Measurements from ENCODE around the gene DPEP3.
"Not testable (repeated sequence)": the region's sequence is repeated elsewhere in the genome, so short reads cannot be mapped to it uniquely, and the experiment has no call there.

The DPEP3 gene

GRCh38 chr16:67942510-67943255 is 37.6 kb downstream of the DPEP3 start:
- peaks cover 9% of the 10 kb centered on the region; the same call in 1 of the 2 replicates for H4K20me1 ChIP-seq
- no peak overlapping the region for H3K9ac ChIP-seq

GRCh38 chr16:67942200-67942509 is 38.1 kb downstream of the DPEP3 start:
- H3K4me3 ChIP-seq, result no peak overlapping the region
- no peaks in the 10 kb centered on the region for H3K9me3 ChIP-seq
- H4K20me1 ChIP-seq, result peaks cover 9% of the 10 kb centered on the region; the same call in 1 of the 2 replicates
- peaks cover 52% of the 10 kb centered on the region for H3K36me3 ChIP-seq
- peak overlapping the region; percentile 20 for H3K4me2 ChIP-seq
- H3K4me1 ChIP-seq, result peaks cover 54% of the 10 kb centered on the region
- H3K27me3 ChIP-seq, result no peaks in the 10 kb centered on the region
- no peak for TF ChIP-seq Cebpa-rat (IDR thresholded peaks at IDR 0.05)
- H3K27ac ChIP-seq, result no peak overlapping the region
- no peak overlapping the region for H3K9ac ChIP-seq

More at GRCh38 chr16:67942510-67943255, 37.6 kb downstream of the DPEP3 start:
- H3K4me1 ChIP-seq, result peaks cover 49% of the 10 kb centered on the region
- H3K9me3 ChIP-seq, result no peaks in the 10 kb centered on the region
- peaks cover 58% of the 10 kb centered on the region for H3K36me3 ChIP-seq
- H3K27ac ChIP-seq, result no peak overlapping the region
- H3K27me3 ChIP-seq, result no peaks in the 10 kb centered on the region
- no peak for TF ChIP-seq Cebpa-rat (IDR thresholded peaks at IDR 0.05)
- H3K4me3 ChIP-seq, result no peak overlapping the region
- H3K4me2 ChIP-seq, result no peak overlapping the region

DNA sequence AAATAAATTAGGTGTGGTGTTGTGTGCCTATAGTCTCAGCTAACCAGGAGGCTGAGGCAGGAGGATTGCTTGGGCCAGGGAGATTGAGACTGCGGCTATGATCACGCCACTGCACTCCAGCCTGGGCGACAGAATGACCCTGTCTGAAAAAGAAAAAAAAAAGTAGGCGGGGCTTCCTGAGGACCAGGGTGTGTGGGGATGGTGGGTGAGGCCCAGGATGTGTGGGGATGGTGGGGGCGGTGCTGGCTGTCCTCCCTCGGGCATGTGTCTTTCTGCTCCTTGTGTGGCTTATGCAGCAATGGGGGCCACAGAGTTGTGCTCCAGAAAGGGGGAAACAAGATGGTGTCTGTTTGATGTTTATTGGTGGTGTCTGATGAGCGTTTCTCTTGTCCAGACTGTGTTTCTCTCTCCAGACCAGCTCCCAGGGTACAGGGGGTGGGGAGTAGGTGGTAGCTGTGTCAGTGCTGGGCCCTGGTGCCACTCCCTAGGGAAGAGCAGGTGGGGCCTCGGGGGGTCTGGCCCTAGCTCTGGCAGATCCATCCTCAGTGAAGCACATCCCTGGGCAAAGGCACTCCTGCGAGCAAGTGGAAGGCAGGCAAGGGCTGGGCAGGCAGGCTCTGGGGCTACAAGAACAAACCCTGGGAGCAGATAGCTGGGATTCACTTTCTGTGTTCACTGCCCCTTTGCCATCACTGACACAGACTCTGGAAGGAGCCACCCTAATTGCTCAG is 38.7 kb downstream of the DPEP3 start:
- Histone ChIP-seq H3K9me3 (no peaks in the 10 kb centered on the region), H3K27me3 (no peaks in the 10 kb centered on the region), H3K4me3 (no peak overlapping the region), H3K9ac (no peak overlapping the region), H4K20me1 (peaks cover 9% of the 10 kb centered on the region; the same call in 1 of the 2 replicates), H3K36me3 (peaks cover 47% of the 10 kb centered on the region), H3K4me1 (peaks cover 53% of the 10 kb centered on the region), H3K4me2 (peak overlapping the region; percentile 20), H3K27ac (no peak overlapping the region)
- TF ChIP-seq Cebpa-rat (IDR thresholded peaks at IDR 0.05), result no peak

GRCh38 chr16:67940446-67941089 is 39.7 kb downstream of the DPEP3 start:
- no peak overlapping the region for H3K27ac ChIP-seq
- H3K9ac ChIP-seq, result no peak overlapping the region; the same call in 1 of the 2 replicates
- peak overlapping the region; percentile 56 for H3K4me2 ChIP-seq
- H3K36me3 ChIP-seq, result peaks cover 37% of the 10 kb centered on the region
- no peak overlapping the region for H3K4me3 ChIP-seq
- no peak for TF ChIP-seq Cebpa-rat (IDR thresholded peaks at IDR 0.05)
- peaks cover 49% of the 10 kb centered on the region for H3K4me1 ChIP-seq
- peaks cover 1% of the 10 kb centered on the region; the same call in 1 of the 2 replicates for H4K20me1 ChIP-seq
- H3K27me3 ChIP-seq, result no peaks in the 10 kb centered on the region
- no peaks in the 10 kb centered on the region for H3K9me3 ChIP-seq

DNA sequence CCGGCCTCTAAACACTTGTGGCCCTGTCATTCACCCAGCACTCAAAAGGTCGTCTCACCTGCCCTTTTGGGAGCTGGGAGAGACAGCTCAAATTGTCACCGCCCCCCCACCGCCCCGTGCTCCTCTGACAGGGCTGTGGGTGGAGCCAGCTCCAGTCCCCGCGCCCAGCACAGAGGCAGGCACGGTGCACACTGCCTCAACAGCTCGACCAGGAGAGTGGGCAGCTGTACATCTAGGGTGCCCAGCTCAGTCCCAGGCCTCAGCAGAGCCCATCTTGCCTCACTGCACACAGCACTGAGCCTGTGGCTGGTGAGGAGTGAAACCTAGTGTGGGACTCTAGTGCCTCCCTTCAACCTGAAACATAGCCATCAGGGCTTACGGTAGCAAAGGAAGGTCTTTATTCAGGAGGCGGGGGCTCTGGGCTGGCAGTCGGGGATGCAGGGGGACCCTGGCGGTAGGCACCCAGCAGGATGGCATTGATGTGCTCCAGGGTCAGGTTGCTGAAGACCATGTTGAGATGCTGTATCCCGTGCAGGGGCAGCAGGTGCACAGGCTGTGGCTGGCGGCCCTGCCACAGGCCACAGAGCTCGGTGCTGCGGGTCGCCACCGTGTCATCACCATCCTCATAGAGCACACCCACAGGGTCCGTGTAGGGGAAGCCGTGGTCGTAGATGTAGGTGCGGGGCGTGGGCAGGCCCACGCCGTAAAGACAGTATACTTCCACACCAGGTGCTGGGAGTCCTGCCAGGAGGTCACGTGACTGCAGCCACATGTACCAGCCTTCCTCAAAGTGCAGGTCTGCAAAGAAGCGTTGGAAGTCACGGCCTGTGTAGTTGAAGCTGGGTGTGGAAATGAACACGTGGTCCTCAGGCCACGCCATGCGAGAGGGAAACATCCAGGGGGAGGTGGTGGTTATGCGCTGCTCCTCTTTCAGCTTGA is 40.5 kb downstream of the DPEP3 start:
- Histone ChIP-seq H3K9ac (no peak overlapping the region; the same call in 1 of the 2 replicates), H4K20me1 (peaks cover 9% of the 10 kb centered on the region), H3K4me1 (peaks cover 57% of the 10 kb centered on the region), H3K9me3 (no peaks in the 10 kb centered on the region), H3K27ac (no peak overlapping the region), H3K27me3 (no peaks in the 10 kb centered on the region), H3K36me3 (peaks cover 35% of the 10 kb centered on the region), H3K4me3 (no peak overlapping the region), H3K4me2 (peak overlapping the region; percentile 56)
- no peak for TF ChIP-seq Cebpa-rat (IDR thresholded peaks at IDR 0.05)

- peaks cover 23% of the 10 kb centered on the region for H4K20me1 ChIP-seq
- H3K4me1 ChIP-seq, result peaks cover 61% of the 10 kb centered on the region
- not testable (repeated sequence) for H3K9ac ChIP-seq, H3K9me3 ChIP-seq, H3K4me3 ChIP-seq, H3K27me3 ChIP-seq
- H3K36me3 ChIP-seq, result peaks cover 35% of the 10 kb centered on the region
- H3K4me2 ChIP-seq, result peak overlapping the region; percentile 88
- H3K27ac ChIP-seq, result peak overlapping the region; percentile 96; the same call in 1 of the 2 replicates
Observed at GRCh38 chr16:67937713-67938112, 42.6 kb downstream of the DPEP3 start.

GRCh38 chr16:67936880-67937605 is 43.3 kb downstream of the DPEP3 start:
- peaks cover 29% of the 10 kb centered on the region for H4K20me1 ChIP-seq
- H3K36me3 ChIP-seq, result peaks cover 35% of the 10 kb centered on the region

DNA sequence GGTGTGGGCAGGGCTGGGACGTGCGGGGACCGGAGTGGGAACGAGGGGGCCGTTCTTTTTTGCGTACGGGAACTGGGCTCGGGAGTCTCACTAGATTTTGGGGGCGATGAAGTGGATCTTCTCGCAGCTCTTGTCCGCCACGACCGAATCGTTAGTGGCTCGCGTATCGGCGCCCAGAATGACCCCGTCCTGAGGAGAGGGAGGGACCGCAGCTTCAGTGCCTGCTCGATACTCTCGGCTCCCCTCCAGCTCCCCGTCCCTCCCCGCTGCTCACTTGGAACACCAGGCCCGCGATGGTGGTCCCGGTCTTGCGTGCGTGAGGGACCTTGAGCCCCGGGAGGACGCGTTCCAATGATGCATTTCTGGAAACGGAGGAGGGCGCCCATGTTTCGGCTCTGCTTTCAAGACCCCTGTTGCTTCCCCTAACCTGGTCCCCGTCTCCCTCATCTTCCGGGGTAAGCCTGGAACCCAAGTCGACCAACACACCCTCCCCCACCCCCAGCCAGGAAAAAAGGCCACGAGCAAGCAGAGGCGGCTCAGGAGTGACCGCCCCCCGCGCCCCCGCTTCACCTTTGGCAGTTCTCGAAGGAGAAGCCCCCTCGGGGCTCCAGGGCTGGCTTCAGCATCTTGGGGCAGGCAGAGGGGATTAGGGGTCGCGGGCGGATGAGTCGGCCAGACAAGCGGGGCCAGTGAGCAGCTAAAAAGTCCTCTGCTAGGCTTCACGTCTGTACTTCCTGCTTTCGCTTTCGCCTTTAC is 44.0 kb downstream of the DPEP3 start, which contains the start of gene PSMB10:
PSMB10 (minus strand) TSS at position 727 of the 756 bp plus-strand sequence; CDS start at position 626, 101 bp downstream.
- H3K4me3 ChIP-seq, result peak within 1 kb of the TSS; percentile 93
- H3K9ac ChIP-seq, result peak within 1 kb of the TSS; percentile 95
- H4K20me1 ChIP-seq, result peaks cover 36% of the 10 kb centered on the region
- H3K9me3 ChIP-seq, result no peaks in the 10 kb centered on the region
- TF ChIP-seq Cebpa-rat (IDR thresholded peaks at IDR 0.05), result no peak
- no peaks in the 10 kb centered on the region for H3K27me3 ChIP-seq
- H3K4me1 ChIP-seq, result peaks cover 48% of the 10 kb centered on the region
- H3K27ac ChIP-seq, result peak within 1 kb of the TSS; percentile 96
- peak within 1 kb of the TSS; percentile 88 for H3K4me2 ChIP-seq
- H3K36me3 ChIP-seq, result peaks cover 40% of the 10 kb centered on the region

More at GRCh38 chr16:67936880-67937605, 43.3 kb downstream of the DPEP3 start:
- H3K27ac ChIP-seq, result peak overlapping the region; percentile 96
- H3K9me3 ChIP-seq, result no peaks in the 10 kb centered on the region
- peak overlapping the region; percentile 93 for H3K4me3 ChIP-seq
- no peaks in the 10 kb centered on the region for H3K27me3 ChIP-seq
- no peak for TF ChIP-seq Cebpa-rat (IDR thresholded peaks at IDR 0.05)
- peak overlapping the region; percentile 95 for H3K9ac ChIP-seq
- H3K4me2 ChIP-seq, result peak overlapping the region; percentile 88
- peaks cover 56% of the 10 kb centered on the region for H3K4me1 ChIP-seq
